Measurements from ENCODE around the gene RBM33. TPM values are rescaled to one million over a fixed set of nuclear protein-coding genes. Genes with fewer than 3 reads are reported as not detected.

The RBM33 gene
- polyA plus RNA-seq, 1 donor (not counting 4 experiments of a cell fraction or from before 2014, with no cell fraction given), result 8.9 TPM

DNA sequence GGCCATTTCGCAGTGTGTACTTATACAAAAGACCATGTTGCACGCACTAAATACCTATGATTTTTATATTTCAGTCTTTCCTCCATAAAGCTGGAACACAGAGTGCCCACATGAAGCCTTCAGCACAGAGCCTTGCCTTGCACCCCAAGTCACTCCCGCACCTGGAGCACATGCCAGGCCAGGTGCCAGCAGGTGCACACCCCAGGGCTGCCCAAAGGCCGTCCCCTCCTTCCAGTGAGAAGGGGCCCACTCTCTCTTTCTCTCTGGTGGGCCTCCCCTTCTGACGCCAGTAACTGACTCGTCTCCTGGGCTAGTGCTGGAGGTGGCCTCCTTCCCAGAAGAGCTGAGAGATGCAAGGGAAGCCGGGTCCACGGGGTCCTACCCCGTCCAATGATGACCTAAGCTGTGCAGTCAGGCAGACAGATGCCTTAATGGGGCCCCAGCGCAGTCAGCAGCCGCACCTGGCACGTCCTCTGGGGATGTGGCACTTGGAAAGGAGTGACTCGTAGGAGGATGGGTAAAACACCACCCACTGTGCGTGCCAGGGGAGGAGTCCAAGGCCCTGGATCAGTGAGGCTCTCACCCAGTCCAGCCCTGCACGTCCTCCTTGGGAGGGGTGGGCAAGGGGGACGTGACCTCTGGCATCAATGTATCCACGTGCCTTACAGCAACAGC lies 185.5 kb downstream of the RBM33 start:
- Histone ChIP-seq H3K4me3 (ENCODE audit: control insufficient read depth in 2 of 3, extremely low read depth in 1 of 3, insufficient read depth in 2 of 3, low read depth in 1 of 3, low read length in 3 of 3) (no peak overlapping the region), H3K27me3 (ENCODE audit: control insufficient read depth, extremely low read depth, insufficient read depth, low read length) (no peaks in the 10 kb centered on the region), H3K9ac (ENCODE audit: control insufficient read depth, extremely low read depth, insufficient read depth, low read length) (no peak overlapping the region), H3K36me3 (ENCODE audit: control insufficient read depth in 2 of 2, extremely low read depth in 1 of 2, insufficient read depth in 2 of 2, low read length in 2 of 2) (no peaks in the 10 kb centered on the region), H3K27ac (ENCODE audit: control insufficient read depth, insufficient read depth, low read length) (no peak overlapping the region), H3K9me3 (ENCODE audit: control insufficient read depth, low read depth, low read length) (peaks cover 3% of the 10 kb centered on the region), H4K20me1 (ENCODE audit: control insufficient read depth, extremely low read depth, insufficient read depth, low read length) (no peaks in the 10 kb centered on the region), H2AFZ (ENCODE audit: control insufficient read depth, low read length) (no peak overlapping the region), H3K79me2 (ENCODE audit: control insufficient read depth, insufficient read depth, low read length) (no peaks in the 10 kb centered on the region), H3K9me1 (ENCODE audit: control insufficient read depth, extremely low read depth, insufficient read depth, low read length) (no peaks in the 10 kb centered on the region), H3K4me2 (ENCODE audit: control insufficient read depth, extremely low read depth, insufficient read depth, low read depth, low read length) (no peak overlapping the region), H3K4me1 (ENCODE audit: control insufficient read depth, extremely low read depth, insufficient read depth, low read length) (no peaks in the 10 kb centered on the region)
- FAIRE-seq (no peak), DNase-seq (ENCODE audit: low read depth, low spot score) (no peak)
- dilution Hi-C loops (cut with MboI; ENCODE audit: extremely low pct_ligation_motif_present, low sequenced_read_pairs), result no loop called here
- TF ChIP-seq, protein P1, sequence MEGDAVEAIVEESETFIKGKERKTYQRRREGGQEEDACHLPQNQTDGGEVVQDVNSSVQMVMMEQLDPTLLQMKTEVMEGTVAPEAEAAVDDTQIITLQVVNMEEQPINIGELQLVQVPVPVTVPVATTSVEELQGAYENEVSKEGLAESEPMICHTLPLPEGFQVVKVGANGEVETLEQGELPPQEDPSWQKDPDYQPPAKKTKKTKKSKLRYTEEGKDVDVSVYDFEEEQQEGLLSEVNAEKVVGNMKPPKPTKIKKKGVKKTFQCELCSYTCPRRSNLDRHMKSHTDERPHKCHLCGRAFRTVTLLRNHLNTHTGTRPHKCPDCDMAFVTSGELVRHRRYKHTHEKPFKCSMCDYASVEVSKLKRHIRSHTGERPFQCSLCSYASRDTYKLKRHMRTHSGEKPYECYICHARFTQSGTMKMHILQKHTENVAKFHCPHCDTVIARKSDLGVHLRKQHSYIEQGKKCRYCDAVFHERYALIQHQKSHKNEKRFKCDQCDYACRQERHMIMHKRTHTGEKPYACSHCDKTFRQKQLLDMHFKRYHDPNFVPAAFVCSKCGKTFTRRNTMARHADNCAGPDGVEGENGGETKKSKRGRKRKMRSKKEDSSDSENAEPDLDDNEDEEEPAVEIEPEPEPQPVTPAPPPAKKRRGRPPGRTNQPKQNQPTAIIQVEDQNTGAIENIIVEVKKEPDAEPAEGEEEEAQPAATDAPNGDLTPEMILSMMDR (optimal IDR thresholded peaks at IDR 0.05 in 1 of 3, IDR thresholded peaks at IDR 0.05 in 1 of 3, conservative IDR thresholded peaks at IDR 0.05 in 1 of 3; ENCODE audit: extremely low read depth in 1 of 3, insufficient read depth in 2 of 3, low read length in 3 of 3), result no peak
- no peak for TF ChIP-seq EZH2 (IDR thresholded peaks at IDR 0.05; ENCODE audit: low read length)

Other genes starting within 250 kb of the RBM33 start
- 0.05 to 0.14 TPM (median 0.09 TPM) in 3 replicates for gene EN2, start 186.5 kb upstream of the RBM33 start, polyA plus RNA-seq
- gene CNPY1, start 98.1 kb upstream of the RBM33 start, polyA plus RNA-seq, result not detected in 3 replicates
- not detected in 3 replicates for gene SHH, start 167.8 kb downstream of the RBM33 start, polyA plus RNA-seq